GM18505 (cell line): ENCODE data around the gene SLC38A8.

Experiments
- ATAC-seq: cut with Tn5 transposase; IDR thresholded peaks from one replicate; pipeline ENCODE4 v1.9.1; 2021; ENCODE audit not compliant: unreplicated experiment
- POLR2A ChIP-seq: IDR thresholded peaks from 4 replicates; pipeline ENCODE4 v1.6.1; 2011; ENCODE audit warnings: borderline replicate concordance; ENCODE audit not compliant: insufficient read depth, insufficient read length; ENCODE audit errors: extremely low read depth

SLC38A8 gene

DNA sequence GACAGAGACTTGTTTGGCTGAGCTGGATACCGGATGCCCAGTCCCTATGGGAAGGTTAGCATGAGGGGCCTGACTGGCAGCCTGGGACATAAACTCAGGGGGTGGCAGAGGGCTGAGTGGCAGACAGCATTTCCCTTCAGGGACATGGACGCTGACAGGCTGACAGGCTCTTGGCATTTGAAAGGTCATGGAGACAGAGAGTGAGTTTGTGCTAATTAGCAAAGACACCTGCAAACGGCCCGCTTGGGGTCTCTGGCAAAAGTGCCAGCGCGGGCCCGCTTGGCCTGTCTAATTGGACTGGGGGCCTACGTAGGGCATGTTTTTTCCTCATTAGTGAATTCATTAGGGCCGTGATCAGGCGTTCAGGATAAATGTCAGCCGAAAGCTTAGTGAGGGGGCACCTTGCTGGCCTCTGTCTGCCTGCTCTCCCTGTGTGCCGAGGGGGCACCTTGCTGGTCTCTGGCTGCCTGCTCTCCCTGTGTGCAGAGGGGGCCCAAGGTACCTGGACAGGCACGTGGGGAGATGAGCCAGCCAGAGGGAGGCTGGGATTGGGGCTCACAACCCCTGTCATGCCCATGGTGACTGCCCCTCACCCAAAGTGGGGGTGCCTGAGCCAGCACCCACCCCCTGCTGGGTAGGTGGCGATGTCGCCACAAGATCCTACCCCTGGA is 66.9 kb downstream of the SLC38A8 start:
- ATAC-seq: no peak
- TF ChIP-seq POLR2A: no peak

DNA sequence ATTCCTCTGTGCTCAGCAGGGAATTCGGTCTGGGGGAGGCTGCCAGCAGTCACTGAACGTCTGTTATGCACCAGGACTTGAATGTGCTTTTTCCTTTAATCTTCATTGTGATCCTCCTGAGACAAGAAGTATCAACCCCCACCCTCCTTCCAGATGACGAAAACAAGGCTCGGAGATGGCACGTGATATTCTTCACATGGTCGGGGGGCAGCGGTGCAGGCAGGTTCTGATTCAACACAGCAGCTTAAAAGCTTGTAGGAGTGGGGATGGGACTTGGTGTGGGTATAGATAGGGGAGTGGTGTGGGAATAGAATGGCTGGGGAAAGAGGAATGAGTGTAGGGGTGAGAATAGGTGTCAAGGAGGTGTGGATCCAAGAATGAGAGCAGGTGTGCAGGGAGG is 68.1 kb downstream of the SLC38A8 start:
- TF ChIP-seq POLR2A: no peak
- no peak for ATAC-seq

DNA sequence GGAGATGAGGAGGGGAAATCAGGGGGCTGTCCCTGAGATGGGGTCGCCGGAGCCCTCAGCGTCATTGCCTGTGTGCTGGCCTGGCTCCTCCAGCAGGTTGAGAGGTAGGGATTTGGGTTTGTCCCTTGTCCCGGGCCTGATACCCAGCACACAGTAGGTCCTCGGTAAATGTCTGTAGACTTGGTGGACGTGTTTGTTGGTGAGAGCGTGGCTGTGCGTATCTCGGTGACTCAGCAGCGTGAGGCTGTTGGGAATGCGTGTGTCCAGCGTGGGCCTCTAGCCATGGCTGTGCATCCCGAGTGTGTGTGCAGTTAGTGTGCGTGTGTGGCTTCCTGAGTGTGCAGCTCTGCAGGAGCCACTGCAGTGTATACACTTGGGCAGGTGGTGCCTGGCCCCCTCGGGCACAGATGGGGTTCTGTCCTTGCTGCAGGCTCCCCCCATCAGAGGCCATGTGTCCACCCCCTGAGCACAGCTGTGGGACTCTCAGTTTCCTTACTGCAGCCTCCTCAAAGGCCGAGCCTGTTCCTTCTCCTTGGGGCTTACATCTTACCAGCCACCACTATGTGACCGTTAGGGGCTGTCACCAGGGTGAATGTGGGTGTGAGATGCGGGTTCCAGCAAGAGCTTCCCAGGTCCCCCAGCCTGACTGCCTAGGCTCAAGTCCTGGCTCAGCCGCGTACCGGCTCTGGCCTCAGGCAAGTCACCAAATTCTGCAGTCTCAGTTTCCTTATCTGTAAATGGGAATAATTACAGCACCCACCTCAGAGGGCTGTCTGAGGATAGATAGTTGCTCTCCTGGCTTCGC is 68.8 kb downstream of the SLC38A8 start:
- TF ChIP-seq POLR2A: no peak
- ATAC-seq: no peak

DNA sequence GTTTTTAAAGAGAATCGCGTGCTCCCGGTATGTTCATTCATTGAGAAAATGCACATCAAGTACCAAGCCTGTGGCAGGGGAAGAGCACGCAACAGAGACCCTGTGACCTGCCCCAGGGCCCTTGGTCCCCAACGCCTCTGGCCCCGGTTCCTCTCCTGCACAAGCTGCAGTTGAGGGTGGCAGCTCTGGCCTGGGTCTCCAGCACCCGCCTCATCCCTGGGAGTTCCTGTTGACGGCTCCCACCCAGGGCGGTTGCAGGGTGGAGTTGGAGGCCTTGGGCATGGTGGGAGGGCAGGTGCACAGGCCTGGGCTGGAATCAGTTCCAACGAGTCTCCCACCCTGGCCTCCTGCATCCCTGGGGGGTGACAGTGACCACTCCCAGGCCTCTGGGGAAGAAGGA is 69.5 kb downstream of the SLC38A8 start:
- ATAC-seq: no peak
- TF ChIP-seq POLR2A: no peak

DNA sequence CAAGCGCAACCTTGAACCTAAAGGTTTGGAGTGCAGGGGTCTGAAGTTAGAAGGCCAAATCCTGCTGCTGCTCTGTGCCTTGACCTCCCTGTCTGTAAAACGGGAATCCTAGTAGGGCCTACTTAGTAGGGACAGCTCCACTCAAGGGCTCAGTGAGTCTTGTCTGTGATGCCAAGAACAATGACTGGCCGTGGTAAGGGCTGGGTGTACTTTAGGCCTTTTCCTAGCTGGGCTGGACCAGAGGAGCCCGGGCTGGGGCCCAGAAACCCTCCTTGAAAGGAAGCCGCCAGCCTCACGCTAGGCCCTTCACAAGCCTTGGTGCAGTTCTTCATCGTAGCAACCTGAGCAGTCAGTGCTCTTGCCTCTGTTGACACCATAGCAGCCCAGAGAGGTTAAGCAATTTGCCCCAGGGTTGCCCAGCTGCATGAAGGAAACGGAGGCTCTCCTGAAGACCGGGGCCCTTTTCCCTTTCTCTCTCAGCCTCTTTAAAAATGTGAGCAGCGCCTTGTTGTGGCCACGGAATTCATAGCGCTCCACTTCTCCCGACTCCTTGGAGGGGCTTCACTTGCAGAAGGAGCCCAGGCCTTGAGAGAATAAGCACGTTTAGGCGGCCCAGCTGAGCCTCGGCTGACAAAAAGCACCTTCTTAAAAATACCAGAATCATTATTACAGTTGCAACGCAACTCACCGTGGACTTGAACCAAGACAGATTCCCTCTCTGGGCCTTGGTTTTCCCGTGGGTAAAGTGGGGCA is 70.2 kb downstream of the SLC38A8 start:
- TF ChIP-seq POLR2A: no peak
- no peak for ATAC-seq

DNA sequence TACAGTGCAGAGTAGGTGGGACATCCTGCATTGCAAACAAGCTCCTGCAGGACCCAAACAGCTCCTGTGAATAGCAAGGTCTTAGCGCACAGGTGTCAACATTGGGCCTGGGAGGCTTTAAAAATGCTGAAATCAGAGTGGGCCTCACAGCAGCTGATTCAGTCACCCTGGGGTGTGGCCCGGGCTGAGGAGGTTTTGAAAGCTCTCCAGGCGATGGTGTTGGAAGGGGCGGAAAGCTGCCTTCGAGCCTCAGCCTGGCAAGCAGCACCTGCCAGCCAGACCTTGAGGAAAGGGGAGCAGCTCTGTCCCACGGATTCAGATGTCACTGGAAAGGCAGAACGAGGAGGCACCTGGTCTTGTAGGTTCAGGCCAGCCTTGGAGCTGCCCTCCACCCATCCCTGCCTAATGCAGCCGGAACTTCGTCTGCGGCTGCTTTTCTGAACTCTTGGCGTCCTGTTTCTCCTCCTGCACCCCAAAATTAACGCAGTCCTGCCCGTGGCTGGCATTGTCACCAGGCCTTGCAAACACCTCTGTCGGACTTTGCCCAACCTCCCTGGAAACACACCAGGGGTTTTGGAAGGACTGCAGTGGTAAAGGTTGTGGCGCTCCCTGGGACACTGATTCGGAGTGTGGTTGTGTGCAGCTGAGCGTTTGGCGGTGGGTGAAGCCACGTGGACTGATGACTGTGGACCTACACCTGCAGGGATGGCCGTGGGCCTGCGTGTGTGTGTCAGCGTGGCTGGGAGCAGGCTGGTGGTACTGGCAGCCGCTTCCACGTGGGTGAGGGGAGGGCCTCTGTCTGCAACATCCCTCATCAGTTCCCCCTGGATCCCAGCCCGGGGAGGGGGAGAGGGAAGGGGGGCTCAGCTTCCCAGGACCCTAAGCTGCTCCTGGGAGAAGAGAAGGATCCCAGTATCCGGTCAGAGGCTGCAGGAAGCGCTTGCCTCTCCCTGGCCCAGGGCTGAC is 71.1 kb downstream of the SLC38A8 start:
- ATAC-seq: no peak
- no peak for TF ChIP-seq POLR2A

DNA sequence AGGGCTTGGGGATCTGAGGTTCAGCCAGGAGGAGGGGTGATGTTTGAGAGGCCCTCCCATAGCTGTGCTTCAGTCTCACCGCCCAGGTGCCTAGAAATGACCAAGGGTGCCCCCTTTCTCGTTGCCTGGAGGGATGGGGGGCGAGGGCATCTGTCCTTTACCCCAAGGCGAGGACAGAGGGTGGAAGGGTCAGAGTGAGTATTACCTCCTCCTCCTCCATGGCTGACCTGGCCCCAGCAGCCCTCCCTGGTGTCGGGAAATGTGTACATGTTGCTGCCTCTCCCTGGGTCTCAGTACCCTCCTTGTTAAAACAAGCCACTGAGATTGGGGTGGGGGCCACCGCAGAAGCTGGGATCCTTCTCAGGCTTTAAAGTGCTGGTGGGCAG is 72.2 kb downstream of the SLC38A8 start:
- ATAC-seq: no peak
- no peak for TF ChIP-seq POLR2A

DNA sequence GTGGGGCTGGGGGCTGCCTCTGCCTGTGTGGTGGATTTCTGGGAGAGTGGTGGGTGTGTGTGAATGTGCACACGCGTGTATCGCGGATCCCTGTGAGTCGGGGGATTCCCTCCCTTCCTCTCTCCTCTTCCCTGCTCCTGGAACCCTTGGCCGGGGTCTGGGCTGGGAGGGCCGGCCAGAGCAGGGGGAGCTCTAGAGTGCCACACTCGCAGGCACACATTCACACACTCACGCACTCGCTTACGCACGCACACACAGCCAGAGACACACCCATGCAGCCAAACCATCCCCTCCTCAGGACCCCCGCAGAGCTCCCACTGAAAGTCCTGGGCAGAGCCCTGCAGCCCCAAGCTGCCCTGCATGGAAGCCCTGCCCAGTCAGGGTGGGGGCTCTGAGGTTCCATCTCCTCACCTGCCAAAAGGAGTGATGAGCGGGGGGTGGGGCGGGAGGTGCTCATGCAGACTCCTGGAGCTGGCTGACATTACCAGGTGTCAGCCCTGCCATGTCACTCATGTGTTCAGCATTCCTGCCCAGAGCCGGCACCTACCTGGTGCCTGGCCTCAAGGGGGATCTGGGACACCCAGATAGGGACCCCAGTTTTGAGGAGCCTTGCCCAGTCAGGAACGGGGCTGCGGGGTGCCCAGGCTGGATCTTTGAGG is 72.7 kb downstream of the SLC38A8 start:
- TF ChIP-seq POLR2A: no peak
- no peak for ATAC-seq

DNA sequence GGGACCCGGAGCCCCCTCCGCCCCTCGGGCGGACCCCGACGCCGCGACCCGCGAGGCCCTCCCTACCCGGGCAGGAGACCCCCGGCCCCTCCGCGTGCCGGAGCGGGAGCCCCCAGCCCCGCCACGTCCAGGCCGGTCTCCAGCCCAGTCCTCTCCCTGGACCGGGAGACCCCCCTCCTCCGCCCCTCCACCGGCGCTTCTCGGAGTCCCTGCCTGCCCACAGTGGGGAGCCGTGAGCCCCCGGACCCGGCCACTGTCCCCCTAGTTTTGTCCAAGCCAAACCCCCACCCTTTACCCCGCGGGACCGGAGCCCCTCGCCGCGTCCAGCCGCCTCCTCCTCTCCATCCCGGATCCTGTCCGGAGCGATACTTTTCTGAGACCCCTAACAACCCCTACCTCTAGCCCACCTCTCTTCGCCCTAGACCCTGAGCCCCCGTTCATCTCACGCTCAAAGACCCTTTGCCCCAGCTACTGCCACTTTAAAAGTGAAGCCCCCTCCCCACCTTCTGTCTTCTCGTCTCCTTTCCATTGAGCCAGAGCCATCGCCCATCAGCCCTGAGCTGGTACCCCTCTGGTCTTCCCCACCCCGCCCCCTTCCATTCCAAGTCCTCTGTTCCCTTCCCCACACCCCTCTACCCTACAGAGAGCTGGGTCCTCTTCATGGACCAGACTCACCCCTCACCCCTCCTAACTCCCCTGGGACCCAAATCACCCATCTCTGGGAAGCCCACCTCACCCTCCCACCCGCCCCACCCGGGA is 73.5 kb downstream of the SLC38A8 start:
- no peak for TF ChIP-seq POLR2A
- no peak for ATAC-seq

DNA sequence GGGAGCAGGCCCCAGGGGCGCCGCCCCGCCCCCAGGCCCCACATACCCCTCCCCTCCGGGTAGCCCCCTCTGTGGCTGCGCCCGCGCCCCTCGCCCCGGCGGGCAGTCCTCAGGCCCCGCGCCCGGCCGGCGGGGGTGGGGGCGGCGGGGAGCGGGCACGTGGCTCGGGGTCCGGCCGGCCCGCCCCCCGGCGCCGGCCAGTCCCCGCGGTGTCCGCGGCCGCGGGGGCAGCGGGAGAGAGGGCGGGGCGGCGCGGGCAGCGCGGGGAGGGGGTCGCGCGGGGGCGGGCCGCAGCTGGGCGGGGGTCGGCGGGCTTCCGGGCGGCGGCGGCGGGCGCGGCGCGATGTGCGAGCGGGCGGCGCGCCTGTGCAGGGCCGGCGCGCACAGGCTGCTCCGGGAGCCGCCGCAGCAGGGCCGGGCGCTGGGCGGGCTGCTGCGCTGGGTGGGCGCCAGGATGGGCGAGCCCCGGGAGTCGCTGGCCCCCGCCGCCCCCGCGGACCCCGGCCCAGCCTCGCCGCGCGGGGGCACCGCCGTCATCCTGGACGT is 74.2 kb downstream of the SLC38A8 start:
- TF ChIP-seq POLR2A: no peak
- ATAC-seq: no peak

DNA sequence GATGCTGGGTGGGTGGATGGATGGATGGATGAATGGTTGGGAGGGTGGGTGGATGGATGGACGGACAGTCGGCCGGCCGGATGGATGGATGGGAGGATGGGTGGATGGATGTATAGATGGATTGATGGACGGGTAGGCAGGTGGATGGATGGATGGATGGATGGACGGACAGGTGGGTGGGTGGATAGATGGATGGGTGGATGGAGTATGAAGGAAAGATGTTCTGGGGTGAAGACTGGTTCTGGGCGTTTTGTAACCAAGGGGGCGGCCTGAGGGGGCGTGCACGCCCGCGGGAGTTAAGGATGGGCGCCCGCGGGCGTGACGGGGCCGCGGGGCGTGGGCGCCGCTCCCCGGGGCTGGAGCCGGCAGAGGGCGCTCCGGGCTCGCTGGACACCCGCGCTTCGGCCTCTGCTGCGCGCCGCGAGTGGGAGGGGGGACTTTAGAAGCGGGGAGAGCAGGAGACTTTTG is 74.7 kb downstream of the SLC38A8 start, which contains the start of gene NECAB2:
Gene NECAB2, plus strand, starts transcription at position 407 of the 468 bp plus-strand sequence. CDS start 405 bp downstream, outside the sequence.
- no peak for TF ChIP-seq POLR2A
- ATAC-seq: no peak
